GM19023 (cell line): ENCODE measurements around the gene CFAP45.

Source experiments
- ATAC-seq: cut with Tn5 transposase; IDR thresholded peaks from one replicate; pipeline ENCODE4 v1.9.1; 2021; ENCODE audit warnings: mild to moderate bottlenecking, moderate library complexity; ENCODE audit not compliant: unreplicated experiment

The CFAP45 gene

GRCh38 chr1:159937054-159937750 lies 37.2 kb upstream of the CFAP45 start:
- ATAC-seq, result no peak

DNA sequence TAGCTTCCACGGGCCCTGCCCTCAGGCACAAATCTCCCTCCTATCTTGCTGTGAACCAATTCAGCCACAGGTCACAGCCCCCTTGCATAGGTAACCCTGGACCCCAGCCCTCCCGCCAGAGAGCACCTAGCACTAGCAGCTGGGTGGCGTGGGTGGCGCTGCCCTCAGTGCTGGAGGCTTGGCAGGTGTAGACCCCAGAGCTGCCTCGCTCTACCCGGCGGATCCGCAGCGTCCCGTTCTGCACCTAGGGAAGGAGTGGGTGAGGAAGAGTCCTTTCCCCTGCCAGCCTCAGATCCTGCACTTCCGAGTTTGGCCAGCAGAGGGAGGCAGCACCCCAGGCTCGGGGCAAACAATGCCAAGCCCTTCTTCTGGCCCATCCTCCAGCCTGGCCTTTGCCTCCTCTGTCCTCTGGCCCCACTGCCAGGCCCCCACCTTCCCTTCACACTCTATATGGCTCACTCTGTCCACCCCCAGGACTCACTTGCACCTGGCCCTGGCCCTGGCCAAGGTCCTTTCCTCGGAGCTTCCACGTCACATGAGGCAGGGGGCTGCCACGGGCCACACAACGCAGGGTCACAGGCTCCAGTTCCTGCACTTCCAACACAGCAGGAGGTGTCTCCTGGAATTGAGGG lies 36.4 kb upstream of the CFAP45 start:
- ATAC-seq, result no peak

- ATAC-seq, result no peak
Measured at GRCh38 chr1:159935719-159936272, 35.8 kb upstream of the CFAP45 start.

GRCh38 chr1:159935305-159935704 lies 35.3 kb upstream of the CFAP45 start:
- ATAC-seq, result no peak

- no peak for ATAC-seq
Measured at GRCh38 chr1:159934136-159935039, 34.4 kb upstream of the CFAP45 start.

DNA sequence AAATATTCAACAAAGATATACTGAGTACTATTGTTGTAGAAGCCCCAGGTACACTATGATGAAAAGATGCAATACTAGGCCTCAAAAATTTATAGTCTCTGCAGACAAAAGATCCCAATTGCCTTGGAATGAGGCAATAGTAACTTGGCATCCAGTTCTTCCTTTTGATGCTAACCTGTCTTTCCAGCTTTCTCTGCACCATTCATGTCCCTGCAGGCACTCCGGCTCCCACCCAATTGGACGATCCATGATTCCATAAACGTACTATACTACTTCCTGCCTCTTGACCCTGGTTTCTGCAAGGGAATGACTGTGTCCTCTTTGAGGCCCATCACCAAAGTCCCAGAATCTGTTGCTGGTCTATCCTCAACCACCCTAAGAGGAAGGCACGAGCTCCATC lies 33.4 kb upstream of the CFAP45 start:
- no peak for ATAC-seq

- ATAC-seq, result no peak
Measured at GRCh38 chr1:159932296-159933285, 32.6 kb upstream of the CFAP45 start.

DNA sequence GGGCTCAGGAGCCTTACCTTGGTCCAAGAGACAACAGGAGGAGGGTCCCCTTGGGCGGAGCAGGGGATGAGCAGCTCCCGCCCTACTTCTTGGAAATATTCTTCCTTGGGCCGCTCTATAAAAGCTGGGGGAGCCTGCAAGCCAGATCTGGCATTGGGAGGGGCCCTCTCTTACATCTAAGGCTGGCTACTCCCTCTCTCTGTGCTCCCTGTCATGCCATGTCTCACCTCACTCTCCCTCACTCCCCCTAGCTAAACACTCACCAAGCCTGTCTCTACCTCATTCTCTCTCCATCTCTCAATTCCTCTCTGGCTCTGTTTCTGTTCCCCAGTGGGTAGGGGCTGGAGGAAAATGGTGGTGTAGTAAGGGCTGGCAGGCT lies 31.8 kb upstream of the CFAP45 start:
- no peak for ATAC-seq

DNA sequence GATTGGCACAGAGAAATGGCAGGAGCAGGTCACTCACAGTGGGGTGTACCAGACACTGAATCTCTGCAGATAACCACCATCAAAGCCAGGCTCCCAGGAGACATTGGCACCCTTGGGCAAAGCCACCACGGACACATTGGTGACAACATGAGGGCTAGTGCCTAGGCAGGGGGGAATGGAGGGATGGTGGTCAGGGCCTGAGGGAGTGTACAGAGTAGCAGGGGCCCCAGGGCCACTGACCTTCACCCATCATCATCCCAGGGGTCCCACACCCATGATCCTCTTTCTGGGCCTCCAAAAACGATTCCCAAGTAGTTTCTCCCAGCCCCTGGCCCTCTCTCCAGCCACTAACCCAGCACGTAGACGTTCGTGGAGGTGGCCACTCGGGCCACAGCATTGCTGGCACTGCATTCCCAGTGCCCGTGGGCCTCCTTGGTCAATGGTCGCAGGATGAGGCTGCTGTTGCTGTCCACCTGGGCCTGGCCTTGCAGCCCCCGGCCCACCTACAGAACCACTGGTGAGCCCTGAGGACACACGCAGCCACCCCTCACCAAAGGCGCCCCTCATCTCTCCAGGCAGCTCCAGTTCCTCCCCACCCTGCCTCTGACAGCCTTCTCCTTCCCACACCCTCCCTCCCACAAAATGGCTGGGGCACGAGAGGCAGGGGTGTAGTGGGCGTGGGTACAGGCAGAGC lies 31.3 kb upstream of the CFAP45 start:
- no peak for ATAC-seq

DNA sequence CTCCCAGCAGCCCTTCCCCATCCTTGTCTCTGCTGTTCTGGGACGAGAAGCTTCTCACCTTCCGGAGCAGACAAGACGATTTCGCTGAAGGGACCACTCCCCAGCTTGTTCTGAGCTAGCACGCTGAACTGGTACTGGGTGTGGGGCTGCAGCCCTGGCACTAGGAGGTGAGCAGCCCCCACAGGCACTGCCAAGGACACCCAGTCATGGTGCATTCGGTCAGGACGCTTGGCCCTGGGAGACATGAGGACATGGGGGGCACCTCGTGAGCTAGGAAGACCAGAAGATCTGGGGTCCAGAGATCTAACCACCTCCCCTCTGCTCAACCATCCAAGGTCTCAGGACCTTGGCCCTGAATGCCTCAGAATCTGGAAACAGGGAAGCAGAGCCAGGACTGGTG lies 30.7 kb upstream of the CFAP45 start:
- ATAC-seq, result no peak

DNA sequence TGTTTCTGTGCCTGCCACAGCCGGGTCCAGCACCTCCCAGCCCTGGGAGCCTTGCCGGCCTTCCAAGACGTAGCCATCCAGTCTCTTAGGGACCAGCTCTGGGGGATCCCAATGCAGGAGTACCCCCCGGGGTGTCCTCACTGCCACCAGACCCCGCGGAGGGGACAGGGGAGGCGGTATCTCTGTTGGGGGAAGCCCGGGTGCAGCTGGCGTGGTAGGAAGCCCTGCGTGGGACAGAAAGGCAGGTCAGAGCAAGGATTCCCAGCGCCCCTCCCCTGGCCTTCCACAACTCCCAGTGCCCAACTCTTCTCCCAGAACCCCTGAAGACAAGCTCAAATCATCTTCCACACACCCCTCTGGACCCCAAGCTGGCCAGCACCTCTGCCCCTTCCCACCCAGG lies 30.3 kb upstream of the CFAP45 start:
- ATAC-seq, result no peak

DNA sequence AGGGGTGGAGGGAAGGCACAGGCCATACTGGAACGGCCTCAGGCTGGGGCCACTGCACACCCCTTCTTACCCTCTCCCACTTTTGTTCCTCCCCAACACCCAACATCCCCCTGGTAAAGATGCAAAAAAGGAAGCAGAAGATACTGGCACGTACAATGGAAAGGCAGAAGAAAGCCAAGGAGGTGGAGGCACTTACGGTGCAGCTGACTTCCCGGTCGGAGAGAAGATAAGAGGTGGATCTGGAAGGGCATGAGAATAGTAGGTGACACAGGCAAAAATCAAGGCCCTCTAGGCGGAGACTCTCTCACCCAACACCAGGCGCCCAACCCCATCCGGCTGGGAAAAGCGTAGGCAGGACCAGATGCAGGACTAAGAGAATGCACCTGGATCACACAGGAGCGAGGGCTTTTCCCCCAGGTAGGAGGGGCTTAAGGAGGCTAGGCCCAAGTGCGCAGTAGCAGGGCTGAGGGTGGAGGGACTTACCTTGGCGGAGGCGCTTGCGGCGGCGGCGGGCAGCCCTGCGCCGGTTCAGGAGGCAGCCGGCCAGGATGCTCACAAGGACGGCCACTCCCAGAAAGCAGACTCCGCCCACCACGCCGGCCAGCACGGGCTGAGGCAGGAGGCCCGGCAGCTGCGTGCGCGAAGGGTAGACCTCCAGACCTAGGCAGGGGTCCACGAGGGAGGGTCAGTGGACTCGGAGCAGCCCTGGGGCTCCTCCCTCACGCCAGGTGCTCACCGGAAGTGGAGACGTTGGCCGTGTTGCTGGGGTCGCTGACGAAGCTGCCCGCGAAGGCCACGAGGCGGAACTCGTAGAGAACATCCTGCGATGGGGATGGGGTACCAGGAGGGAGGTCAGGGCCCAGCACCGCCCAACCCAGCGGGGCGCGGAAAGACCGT lies 29.4 kb upstream of the CFAP45 start:
- ATAC-seq, result no peak

DNA sequence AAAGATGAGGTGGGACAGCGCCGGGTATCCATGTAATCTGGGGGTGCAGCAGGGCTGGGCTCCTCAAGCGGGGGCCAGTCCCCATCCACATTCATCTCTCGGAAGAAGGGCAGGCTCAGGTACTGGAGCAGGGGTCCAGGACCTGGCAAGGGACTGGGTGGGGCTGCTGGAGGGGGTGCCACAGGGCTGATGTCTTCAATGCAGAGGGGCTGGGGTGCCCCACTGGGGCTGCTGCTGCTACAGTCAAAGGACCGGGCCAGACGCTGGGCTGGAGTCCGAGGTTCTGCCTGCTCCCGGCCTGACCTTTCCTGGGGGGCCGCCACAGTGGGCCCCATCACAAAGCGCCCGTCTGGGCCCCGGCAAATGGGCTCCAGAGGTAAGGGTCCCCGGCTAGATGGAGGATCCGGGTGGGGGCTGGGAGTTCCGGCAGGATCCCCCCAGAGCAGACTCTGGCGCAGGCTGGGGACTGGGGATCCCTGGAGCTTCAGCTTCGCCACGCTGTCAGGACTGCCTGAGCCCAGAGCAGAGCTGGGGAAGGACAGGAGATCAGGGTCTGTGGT lies 28.6 kb upstream of the CFAP45 start:
- no peak for ATAC-seq

DNA sequence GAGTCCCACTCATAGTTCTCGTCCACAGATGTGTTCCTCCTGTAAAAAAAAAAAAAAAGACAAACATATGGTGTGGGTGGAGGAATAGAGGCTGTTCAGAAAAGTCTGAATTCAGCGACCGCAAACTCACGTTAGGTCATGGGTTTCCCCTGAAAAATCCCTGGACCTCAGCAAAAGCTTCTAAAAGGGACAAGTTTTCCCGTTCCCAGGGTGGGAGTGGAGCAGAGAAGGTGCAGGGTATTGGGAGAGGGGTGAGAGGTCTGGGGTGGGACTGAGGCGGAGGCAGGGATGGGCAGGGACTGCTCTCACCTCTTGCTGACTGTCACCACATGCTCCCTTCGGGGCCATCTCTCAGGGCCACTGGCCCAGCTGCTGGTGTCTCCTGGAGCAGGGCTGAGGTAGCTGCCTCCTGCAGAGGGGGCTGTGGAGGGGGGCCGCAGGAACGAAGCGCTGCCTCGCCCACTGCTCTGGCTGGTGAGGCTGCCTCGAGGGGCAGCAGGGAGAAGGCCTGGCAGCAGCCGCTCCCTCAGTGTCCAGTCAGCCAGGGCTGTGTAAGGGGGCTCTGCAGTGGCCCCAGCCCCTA lies 28.0 kb upstream of the CFAP45 start:
- ATAC-seq, result no peak

- no peak for ATAC-seq
Measured at GRCh38 chr1:159927211-159927848, 27.4 kb upstream of the CFAP45 start.

GRCh38 chr1:159925719-159926078 lies 25.7 kb upstream of the CFAP45 start:
- ATAC-seq, result no peak
